ENCODE data around the gene ELP2.
A peak's percentile ranks its signal among the peaks of the same experiment; 100 is the strongest.

Gene ELP2

GRCh38 chr18:36128907-36129299 is 796 bp upstream of the ELP2 start (continued):
- TF ChIP-seq AEBP2 (tag by site-specific recombination; IDR thresholded peaks at IDR 0.05; ENCODE audit: borderline replicate concordance), result no peak
- TF ChIP-seq PRDM10 (tag by site-specific recombination; IDR thresholded peaks at IDR 0.05), result no peak
- TF ChIP-seq ZBTB20 (tag by site-specific recombination; IDR thresholded peaks at IDR 0.05), result no peak
- 0 out of 2 replicates have a peak, but pooled peaks have one; percentile 59 for TF ChIP-seq ZNF692 (tag by site-specific recombination; IDR thresholded peaks at IDR 0.05)
- TF ChIP-seq ZFHX2 (tag by site-specific recombination; conservative IDR thresholded peaks at IDR 0.05), result no peak
- no peak for TF ChIP-seq ZNF530 (tag by site-specific recombination; IDR thresholded peaks at IDR 0.05; ENCODE audit: low read depth)
- peak; percentile 24 for TF ChIP-seq ZNF335 (tag by site-specific recombination; conservative IDR thresholded peaks at IDR 0.05)
- TF ChIP-seq ZEB2 (tag by site-specific recombination; IDR thresholded peaks at IDR 0.05), result peak; percentile 43; the same call in 1 of the 2 replicates
- no peak for TF ChIP-seq ZNF792 (tag by site-specific recombination; IDR thresholded peaks at IDR 0.05)
- no peak for TF ChIP-seq SP2 (tag by site-specific recombination; IDR thresholded peaks at IDR 0.05)
- TF ChIP-seq ZNF571 (tag by site-specific recombination; IDR thresholded peaks at IDR 0.05), result no peak
- peak; percentile 61 for TF ChIP-seq ZBTB8A (tag by site-specific recombination; IDR thresholded peaks at IDR 0.05)
- 0 out of 2 replicates have a peak, but pooled peaks have one; percentile 27 for TF ChIP-seq ZNF777 (tag by site-specific recombination; IDR thresholded peaks at IDR 0.05; ENCODE audit: borderline replicate concordance)
- no peak for TF ChIP-seq ZNF169 (tag by site-specific recombination; IDR thresholded peaks at IDR 0.05)

GRCh38 chr18:36130039-36130831 is 536 bp downstream of the ELP2 start:
- ChIA-PET CTCF (interaction anchor here (0.6 to 3.4 kb wide), 4 partner anchors 30 to 1214 kb away, joined by 3 to 11 read pairs (median 3); no protein-coding TSS in a partner anchor), POLR2A (interaction anchor here (1.0 to 2.5 kb wide), 7 partner anchors 9 to 693 kb away, joined by 3 to 11 read pairs (median 4); partner anchors contain the start of genes RMP24 and RPRD1A)
- H3K4me1 ChIP-seq (ENCODE audit: control insufficient read depth, insufficient read depth, low read length), result no peaks in the 10 kb centered on the region; the same call in 1 of the 2 replicates
- TF ChIP-seq TRIM28 (IDR thresholded peaks at IDR 0.05; ENCODE audit: borderline replicate concordance, low read length), result no peak
- TF ChIP-seq ZNF521 (tag by site-specific recombination; IDR thresholded peaks at IDR 0.05), result no peak
- 0 out of 2 replicates have a peak, but pooled peaks have one; percentile 1 for TF ChIP-seq ZNF777 (tag by site-specific recombination; IDR thresholded peaks at IDR 0.05; ENCODE audit: borderline replicate concordance)
- TF ChIP-seq ZNF169 (tag by site-specific recombination; IDR thresholded peaks at IDR 0.05), result no peak
- 0 out of 2 replicates have a peak, but pooled peaks have one; percentile 6 for TF ChIP-seq BCL11A (tag by site-specific recombination; IDR thresholded peaks at IDR 0.05; ENCODE audit: low read depth)
- no peak for TF ChIP-seq ATF2 (tag by site-specific recombination; IDR thresholded peaks at IDR 0.05; ENCODE audit: low read depth)
- no peak for TF ChIP-seq ZSCAN16 (tag by site-specific recombination; IDR thresholded peaks at IDR 0.05)
- 0 out of 2 replicates have a peak, but pooled peaks have one; percentile 11 for TF ChIP-seq ZNF391 (tag by site-specific recombination; IDR thresholded peaks at IDR 0.05; ENCODE audit: borderline replicate concordance, low read depth)
- 0 out of 2 replicates have a peak, but pooled peaks have one; percentile 17 for TF ChIP-seq SCRT1 (tag by site-specific recombination; IDR thresholded peaks at IDR 0.05; ENCODE audit: borderline replicate concordance)
- no peak for TF ChIP-seq ZSCAN30 (tag by site-specific recombination; IDR thresholded peaks at IDR 0.05)
- peak; percentile 85 for TF ChIP-seq ZNF510 (tag by site-specific recombination; IDR thresholded peaks at IDR 0.05; ENCODE audit: insufficient replicate concordance)
- TF ChIP-seq SCRT2 (tag by site-specific recombination; IDR thresholded peaks at IDR 0.05), result peak; percentile 61

More at GRCh38 chr18:36130039-36130831, 536 bp downstream of the ELP2 start:
- Histone ChIP-seq H3K9me3 (ENCODE audit: control insufficient read depth, insufficient read depth, low read depth, low read length) (no peaks in the 10 kb centered on the region), H3K27ac (ENCODE audit: extremely low read depth, low read depth, low read length) (peak overlapping the region; percentile 90; the same call in 1 of the 2 replicates), H3K4me3 (ENCODE audit: low read depth, low read length) (peak overlapping the region; percentile 62), H3K36me3 (ENCODE audit: control insufficient read depth in 2 of 2, insufficient read depth in 1 of 2, low read length in 2 of 2) (peaks cover 4 to 17% of the 10 kb centered on the region in 2 experiments)
